HepG2 (cell line): ENCODE measurements around the gene SPA17. TPM values are rescaled to one million over a fixed set of nuclear protein-coding genes. Genes with fewer than 3 reads are reported as not detected.

Source experiments
- ATF7 ChIP-seq, 2 experiments: fragments of 450-650 bp in 1 of 2; sonication (generic) in 1 of 2; formaldehyde crosslinking in 1 of 2; IDR thresholded peaks; 2 replicates each; pipeline versions ENCODE4 v1.4.0 to v1.6.1; 2016 to 2020; ENCODE audit warnings: antibody characterized with exemption in 1 of 2, mild to moderate bottlenecking in 1 of 2, missing genetic modification reagents in 1 of 2
- EED ChIP-seq: sonication (generic); formaldehyde crosslinking; IDR thresholded peaks from 2 replicates; pipeline ENCODE4 v1.5.0; 2020; ENCODE audit warnings: mild to moderate bottlenecking, missing genetic modification reagents
- GABPB1 ChIP-seq: IDR thresholded peaks from 2 replicates; pipeline ENCODE4 v1.6.1; 2016; ENCODE audit warnings: mild to moderate bottlenecking, missing genetic modification reagents, moderate library complexity, missing compliant biosample characterization
- IRF2 ChIP-seq: IDR thresholded peaks from 2 replicates; pipeline ENCODE4 v1.6.1; 2018; ENCODE audit warnings: missing genetic modification reagents, missing compliant biosample characterization
- KDM4B ChIP-seq: sonication (generic); formaldehyde crosslinking; IDR thresholded peaks from 2 replicates; pipeline ENCODE4 v1.4.0; 2020; ENCODE audit warnings: missing genetic modification reagents
- NFYB ChIP-seq: sonication (generic); formaldehyde crosslinking; IDR thresholded peaks from 2 replicates; pipeline ENCODE4 v1.4.0; 2020; ENCODE audit warnings: missing genetic modification reagents
- NR1H2 ChIP-seq: sonication (generic); formaldehyde crosslinking; IDR thresholded peaks from 2 replicates; pipeline ENCODE4 v1.8.1; 2022; ENCODE audit warnings: low read depth, missing genetic modification reagents, borderline replicate concordance
- RFXAP ChIP-seq: sonication (generic); formaldehyde crosslinking; IDR thresholded peaks from 2 replicates; pipeline ENCODE4 v1.4.0; 2020; ENCODE audit warnings: missing genetic modification reagents, borderline replicate concordance
- SAP130 ChIP-seq: IDR thresholded peaks from 2 replicates; pipeline ENCODE4 v1.6.1; 2016; ENCODE audit warnings: low read depth
- SIN3B ChIP-seq: fragments of 150-350 bp; IDR thresholded peaks from 2 replicates; pipeline ENCODE4 v1.6.1; 2014; ENCODE audit warnings: low read length
- SMYD3 ChIP-seq: sonication (generic); formaldehyde crosslinking; IDR thresholded peaks from 2 replicates; pipeline ENCODE4 v1.8.1; 2023; ENCODE audit warnings: mild to moderate bottlenecking, missing genetic modification reagents
- SOX5 ChIP-seq: IDR thresholded peaks from 2 replicates; pipeline ENCODE4 v1.6.1; 2016; ENCODE audit warnings: borderline replicate concordance
- ZNF317 ChIP-seq: sonication (generic); formaldehyde crosslinking; IDR thresholded peaks from 2 replicates; pipeline ENCODE4 v1.5.0; 2020; ENCODE audit warnings: mild to moderate bottlenecking, missing genetic modification reagents
- ZNF33B ChIP-seq: sonication (generic); formaldehyde crosslinking; IDR thresholded peaks from 2 replicates; pipeline ENCODE4 v1.5.1; 2020; ENCODE audit warnings: mild to moderate bottlenecking, missing genetic modification reagents
- ZNF501 ChIP-seq: sonication (generic); formaldehyde crosslinking; IDR thresholded peaks from 2 replicates; pipeline ENCODE4 v1.5.1; 2020; ENCODE audit warnings: mild to moderate bottlenecking, moderate library complexity, missing genetic modification reagents
- ZNF841 ChIP-seq: sonication (generic); formaldehyde crosslinking; IDR thresholded peaks from 2 replicates; pipeline ENCODE4 v1.8.1; 2023; ENCODE audit warnings: missing genetic modification reagents, borderline replicate concordance
- polyA plus RNA-seq, 8 experiments: library from polyadenylated mRNA; depleted of rRNA in 3 of 8; stranded (reverse) in 7 of 8; unstranded in 1 of 8; fragments of >200 nt; fragmentation: Illumina TruSeq in 4 of 8; extraction: Trizol in 4 of 8; gene quantifications; 2 replicates each; pipeline versions ENCODE4 v1.2.1 to v1.2.3, GENCODE V29; 2011 to 2016; ENCODE audit warnings: low read depth in 4 of 8, missing spikeins in 1 of 8, mixed read lengths in 1 of 8; ENCODE audit not compliant: insufficient read depth in 1 of 8
- total RNA-seq, 5 experiments: library from RNA; depleted of rRNA; stranded (reverse); fragments of >200 nt; fragmentation: Illumina TruSeq; extraction: Trizol; gene quantifications; 2 replicates each; pipeline ENCODE4 v1.2.3, GENCODE V29; 2016; ENCODE audit warnings: low read depth in 1 of 5
- TF ChIP-seq, protein P1 (sequence below): sonication (generic); formaldehyde crosslinking; IDR thresholded peaks from 2 replicates; pipeline ENCODE4 v1.9.0; 2021; ENCODE audit warnings: missing genetic modification reagents, borderline replicate concordance
- TF ChIP-seq, protein P2 (sequence below): sonication (generic); formaldehyde crosslinking; IDR thresholded peaks from 2 replicates; pipeline ENCODE4 v1.8.1; 2022; ENCODE audit warnings: mild to moderate bottlenecking, missing genetic modification reagents
- TF ChIP-seq, protein P3 (sequence below): sonication (generic); formaldehyde crosslinking; IDR thresholded peaks from 2 replicates; pipeline ENCODE4 v1.8.1; 2023; ENCODE audit warnings: mild to moderate bottlenecking, inconsistent platforms, moderate library complexity, missing genetic modification reagents, borderline replicate concordance
- TF ChIP-seq, protein P4 (sequence below): sonication (generic); formaldehyde crosslinking; IDR thresholded peaks from 2 replicates; pipeline ENCODE4 v1.5.0; 2020; ENCODE audit warnings: mild to moderate bottlenecking, missing genetic modification reagents, moderate library complexity
- TF ChIP-seq, protein P5 (sequence below): IDR thresholded peaks from 2 replicates; pipeline ENCODE4 v1.6.1; 2016; ENCODE audit warnings: mild to moderate bottlenecking, missing biosample characterization, missing genetic modification reagents
- TF ChIP-seq, protein P6 (sequence below): sonication (generic); formaldehyde crosslinking; IDR thresholded peaks from 2 replicates; pipeline ENCODE4 v1.5.0; 2020; ENCODE audit warnings: missing genetic modification reagents
- TF ChIP-seq, protein P7 (sequence below): IDR thresholded peaks from 2 replicates; pipeline ENCODE4 v1.6.1; 2016; ENCODE audit warnings: missing genetic modification reagents, missing compliant biosample characterization

The SPA17 gene
- total and polyA plus RNA-seq, 2 of the 13 experiments (the other 11 are each of a cell fraction or from before 2014, with no cell fraction given) = 4.4 to 8.4 TPM

DNA sequence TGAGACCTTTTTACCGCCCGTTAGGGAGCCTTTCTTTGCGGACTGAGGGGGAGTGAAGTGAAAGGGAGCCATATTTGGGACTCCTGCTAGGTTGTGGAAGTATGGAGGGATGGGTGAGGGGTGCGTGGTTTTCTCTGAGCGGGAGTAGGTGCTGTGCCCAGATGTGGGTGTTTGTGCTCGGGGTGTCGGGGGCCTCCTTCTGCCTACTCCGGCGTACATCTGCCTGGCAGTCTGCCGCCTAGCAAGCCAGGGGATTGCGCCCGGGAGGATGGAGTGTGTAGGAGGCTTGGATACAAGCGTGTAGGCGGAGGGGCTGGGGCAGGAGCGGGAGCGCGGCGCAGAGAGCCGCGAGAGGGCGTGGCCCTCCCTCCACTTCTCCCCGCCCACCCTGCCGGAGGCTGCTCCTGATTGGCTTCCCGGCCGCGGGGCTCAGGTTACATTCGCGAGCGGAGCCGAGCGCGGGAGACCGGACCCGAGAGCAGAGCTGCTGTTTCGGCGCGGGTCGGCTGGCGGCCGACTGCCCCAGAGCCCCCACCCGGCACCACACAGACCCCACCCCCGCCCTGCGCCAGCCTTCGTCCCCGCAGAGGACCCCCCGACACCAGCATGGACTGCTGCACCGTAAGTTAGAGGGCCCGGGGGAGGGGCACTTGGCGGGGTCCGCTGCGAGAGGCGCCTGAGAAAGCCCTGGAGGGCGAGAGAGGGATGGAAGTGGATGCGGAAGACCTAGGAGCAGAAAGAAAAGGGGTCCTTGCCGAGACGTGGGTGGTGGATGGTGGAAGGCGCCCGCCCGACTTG, 66.0 kb downstream of the SPA17 start, which contains the start of gene NRGN (continued):
- TF ChIP-seq, protein P1, sequence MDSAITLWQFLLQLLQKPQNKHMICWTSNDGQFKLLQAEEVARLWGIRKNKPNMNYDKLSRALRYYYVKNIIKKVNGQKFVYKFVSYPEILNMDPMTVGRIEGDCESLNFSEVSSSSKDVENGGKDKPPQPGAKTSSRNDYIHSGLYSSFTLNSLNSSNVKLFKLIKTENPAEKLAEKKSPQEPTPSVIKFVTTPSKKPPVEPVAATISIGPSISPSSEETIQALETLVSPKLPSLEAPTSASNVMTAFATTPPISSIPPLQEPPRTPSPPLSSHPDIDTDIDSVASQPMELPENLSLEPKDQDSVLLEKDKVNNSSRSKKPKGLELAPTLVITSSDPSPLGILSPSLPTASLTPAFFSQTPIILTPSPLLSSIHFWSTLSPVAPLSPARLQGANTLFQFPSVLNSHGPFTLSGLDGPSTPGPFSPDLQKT (CRISPR knock-in tag) = no peak
- peak; percentile 41; the same call in 1 of the 2 replicates for TF ChIP-seq GABPB1 (CRISPR knock-in tag)
- TF ChIP-seq EED (CRISPR knock-in tag) = no peak
- TF ChIP-seq, protein P2, sequence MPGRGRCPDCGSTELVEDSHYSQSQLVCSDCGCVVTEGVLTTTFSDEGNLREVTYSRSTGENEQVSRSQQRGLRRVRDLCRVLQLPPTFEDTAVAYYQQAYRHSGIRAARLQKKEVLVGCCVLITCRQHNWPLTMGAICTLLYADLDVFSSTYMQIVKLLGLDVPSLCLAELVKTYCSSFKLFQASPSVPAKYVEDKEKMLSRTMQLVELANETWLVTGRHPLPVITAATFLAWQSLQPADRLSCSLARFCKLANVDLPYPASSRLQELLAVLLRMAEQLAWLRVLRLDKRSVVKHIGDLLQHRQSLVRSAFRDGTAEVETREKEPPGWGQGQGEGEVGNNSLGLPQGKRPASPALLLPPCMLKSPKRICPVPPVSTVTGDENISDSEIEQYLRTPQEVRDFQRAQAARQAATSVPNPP = no peak
- TF ChIP-seq NR1H2 (CRISPR knock-in tag) = no peak
- TF ChIP-seq SOX5 = no peak
- TF ChIP-seq, protein P3, sequence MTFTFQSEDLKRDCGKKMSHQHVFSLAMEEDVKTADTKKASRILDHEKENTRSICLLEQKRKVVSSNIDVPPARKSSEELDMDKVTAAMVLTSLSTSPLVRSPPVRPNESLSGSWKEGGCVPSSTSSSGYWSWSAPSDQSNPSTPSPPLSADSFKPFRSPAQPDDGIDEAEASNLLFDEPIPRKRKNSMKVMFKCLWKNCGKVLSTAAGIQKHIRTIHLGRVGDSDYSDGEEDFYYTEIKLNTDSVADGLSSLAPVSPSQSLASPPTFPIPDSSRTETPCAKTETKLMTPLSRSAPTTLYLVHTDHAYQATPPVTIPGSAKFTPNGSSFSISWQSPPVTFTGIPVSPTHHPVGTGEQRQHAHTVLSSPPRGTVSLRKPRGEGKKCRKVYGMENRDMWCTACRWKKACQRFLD (CRISPR knock-in tag) = no peak
- TF ChIP-seq SMYD3 (CRISPR knock-in tag) = no peak
- no peak for TF ChIP-seq RFXAP (CRISPR knock-in tag)
- TF ChIP-seq SAP130 (CRISPR knock-in tag) = peak; percentile 52
- TF ChIP-seq KDM4B = no peak
- TF ChIP-seq, protein P4, sequence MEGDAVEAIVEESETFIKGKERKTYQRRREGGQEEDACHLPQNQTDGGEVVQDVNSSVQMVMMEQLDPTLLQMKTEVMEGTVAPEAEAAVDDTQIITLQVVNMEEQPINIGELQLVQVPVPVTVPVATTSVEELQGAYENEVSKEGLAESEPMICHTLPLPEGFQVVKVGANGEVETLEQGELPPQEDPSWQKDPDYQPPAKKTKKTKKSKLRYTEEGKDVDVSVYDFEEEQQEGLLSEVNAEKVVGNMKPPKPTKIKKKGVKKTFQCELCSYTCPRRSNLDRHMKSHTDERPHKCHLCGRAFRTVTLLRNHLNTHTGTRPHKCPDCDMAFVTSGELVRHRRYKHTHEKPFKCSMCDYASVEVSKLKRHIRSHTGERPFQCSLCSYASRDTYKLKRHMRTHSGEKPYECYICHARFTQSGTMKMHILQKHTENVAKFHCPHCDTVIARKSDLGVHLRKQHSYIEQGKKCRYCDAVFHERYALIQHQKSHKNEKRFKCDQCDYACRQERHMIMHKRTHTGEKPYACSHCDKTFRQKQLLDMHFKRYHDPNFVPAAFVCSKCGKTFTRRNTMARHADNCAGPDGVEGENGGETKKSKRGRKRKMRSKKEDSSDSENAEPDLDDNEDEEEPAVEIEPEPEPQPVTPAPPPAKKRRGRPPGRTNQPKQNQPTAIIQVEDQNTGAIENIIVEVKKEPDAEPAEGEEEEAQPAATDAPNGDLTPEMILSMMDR = 0 out of 2 replicates have a peak, but pooled peaks have one; percentile 5
- TF ChIP-seq, protein P5, sequence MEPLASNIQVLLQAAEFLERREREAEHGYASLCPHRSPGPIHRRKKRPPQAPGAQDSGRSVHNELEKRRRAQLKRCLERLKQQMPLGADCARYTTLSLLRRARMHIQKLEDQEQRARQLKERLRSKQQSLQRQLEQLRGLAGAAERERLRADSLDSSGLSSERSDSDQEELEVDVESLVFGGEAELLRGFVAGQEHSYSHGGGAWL (CRISPR knock-in tag) = no peak
- no peak for TF ChIP-seq ZNF33B (CRISPR knock-in tag)
- no peak for TF ChIP-seq SIN3B
- TF ChIP-seq, protein P6, sequence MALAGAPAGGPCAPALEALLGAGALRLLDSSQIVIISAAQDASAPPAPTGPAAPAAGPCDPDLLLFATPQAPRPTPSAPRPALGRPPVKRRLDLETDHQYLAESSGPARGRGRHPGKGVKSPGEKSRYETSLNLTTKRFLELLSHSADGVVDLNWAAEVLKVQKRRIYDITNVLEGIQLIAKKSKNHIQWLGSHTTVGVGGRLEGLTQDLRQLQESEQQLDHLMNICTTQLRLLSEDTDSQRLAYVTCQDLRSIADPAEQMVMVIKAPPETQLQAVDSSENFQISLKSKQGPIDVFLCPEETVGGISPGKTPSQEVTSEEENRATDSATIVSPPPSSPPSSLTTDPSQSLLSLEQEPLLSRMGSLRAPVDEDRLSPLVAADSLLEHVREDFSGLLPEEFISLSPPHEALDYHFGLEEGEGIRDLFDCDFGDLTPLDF = no peak
- peak; percentile 30; the same call in 1 of the 2 replicates for TF ChIP-seq ZNF501 (CRISPR knock-in tag)
- no peak for TF ChIP-seq ZNF841
- TF ChIP-seq ATF7 (IDR thresholded peaks at IDR 0.05) = no peak
- no peak for TF ChIP-seq ATF7 (CRISPR knock-in tag; IDR thresholded peaks at IDR 0.05)
- no peak for TF ChIP-seq IRF2 (CRISPR knock-in tag)
- TF ChIP-seq NFYB (CRISPR knock-in tag) = peak; percentile 72
- TF ChIP-seq ZNF317 (CRISPR knock-in tag) = no peak
- TF ChIP-seq, protein P7, sequence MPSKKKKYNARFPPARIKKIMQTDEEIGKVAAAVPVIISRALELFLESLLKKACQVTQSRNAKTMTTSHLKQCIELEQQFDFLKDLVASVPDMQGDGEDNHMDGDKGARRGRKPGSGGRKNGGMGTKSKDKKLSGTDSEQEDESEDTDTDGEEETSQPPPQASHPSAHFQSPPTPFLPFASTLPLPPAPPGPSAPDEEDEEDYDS (CRISPR knock-in tag) = no peak
